Pons (tissue), 1 donor: ENCODE data around the gene CLDN6.
A peak's percentile ranks its signal among the peaks of the same experiment; 100 is the strongest.

Experiments used
- DNase-seq: peaks from one replicate; pipeline ENCODE4 v3.0.0-alpha.2; 2016; ENCODE audit warnings: low spot score

The CLDN6 gene

GRCh38 chr16:2987286-2987685 is 30.7 kb downstream of the CLDN6 start:
- DNase-seq: no peak

- DNase-seq: no peak
Observed at GRCh38 chr16:2986623-2987188, 31.3 kb downstream of the CLDN6 start.

DNA sequence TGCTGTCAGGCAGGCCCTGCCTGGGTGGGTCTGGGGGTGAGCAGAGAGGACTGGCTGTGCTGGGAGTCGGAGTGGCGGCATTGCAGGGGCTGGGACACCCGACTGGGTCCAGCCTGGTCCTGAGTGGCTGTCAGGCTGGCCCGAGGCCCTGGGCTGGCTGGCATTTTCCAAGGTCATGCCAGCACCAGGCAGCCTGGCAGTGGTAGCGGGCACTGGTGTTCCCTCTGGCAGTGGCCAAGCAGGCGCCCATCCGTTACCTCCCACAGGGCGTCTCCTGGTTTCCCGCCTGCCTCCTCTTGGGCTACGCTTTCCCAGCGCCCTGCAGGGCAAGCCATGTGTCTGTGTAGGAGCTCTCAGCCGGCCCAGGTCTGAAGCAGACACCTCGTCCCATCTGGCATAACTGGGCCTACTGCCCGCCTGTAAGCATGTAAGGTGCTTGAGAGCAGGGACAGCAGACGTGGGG is 32.1 kb downstream of the CLDN6 start:
- no peak for DNase-seq

GRCh38 chr16:2985462-2985861 is 32.5 kb downstream of the CLDN6 start:
- no peak for DNase-seq

DNA sequence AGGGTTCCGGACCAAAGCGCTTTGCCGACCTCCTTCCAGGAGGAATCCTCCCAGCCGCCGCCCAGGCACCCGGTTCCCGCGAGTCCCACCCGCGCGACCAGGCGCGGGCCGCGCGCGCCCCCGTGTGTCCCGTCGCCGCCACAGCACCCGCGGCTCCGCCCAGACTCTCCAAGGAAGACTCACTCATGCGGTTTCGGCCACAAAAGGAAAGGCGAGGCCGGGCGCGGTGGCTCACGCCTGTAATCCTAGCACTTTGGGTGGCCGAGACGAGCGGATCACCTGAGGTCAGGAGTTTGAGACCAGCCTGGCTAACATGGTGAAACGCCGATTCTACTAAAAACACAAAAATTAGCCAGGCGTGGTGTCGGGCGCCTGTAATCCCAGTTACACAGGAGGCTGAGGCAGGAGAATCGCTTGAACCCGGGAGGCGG is 34.3 kb downstream of the CLDN6 start:
- DNase-seq: peak; percentile 69

DNA sequence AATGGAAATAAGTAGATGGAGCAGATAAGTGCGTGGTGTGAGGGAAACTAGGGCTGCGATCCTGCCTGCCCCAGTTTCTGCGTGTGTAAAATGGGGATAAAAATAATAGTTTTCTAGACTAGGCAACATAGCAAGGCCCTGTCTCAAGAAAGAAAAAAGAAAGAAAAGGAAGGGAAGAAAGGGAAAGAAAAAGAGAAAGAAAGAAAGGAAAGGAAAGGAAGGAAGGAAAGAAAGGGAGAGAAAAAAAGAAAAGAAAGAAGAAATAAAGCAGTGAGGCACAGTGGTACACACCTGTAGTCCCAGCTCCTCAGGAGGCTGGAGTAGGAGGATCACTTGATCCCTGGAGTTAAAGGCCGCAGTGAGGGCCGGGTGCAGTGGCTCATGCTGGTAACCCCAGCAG is 35.6 kb downstream of the CLDN6 start:
- no peak for DNase-seq

GRCh38 chr16:2981899-2982250 is 36.1 kb downstream of the CLDN6 start:
- DNase-seq: no peak

- DNase-seq: no peak
Observed at GRCh38 chr16:2981177-2981898, 36.6 kb downstream of the CLDN6 start.

GRCh38 chr16:2980227-2981176 is 37.5 kb downstream of the CLDN6 start, which contains the start of gene PKMYT1:
PKMYT1 (minus strand) TSS chr16:2980446; CDS start chr16:2979657, 789 bp downstream.
- DNase-seq: peak; percentile 74

DNA sequence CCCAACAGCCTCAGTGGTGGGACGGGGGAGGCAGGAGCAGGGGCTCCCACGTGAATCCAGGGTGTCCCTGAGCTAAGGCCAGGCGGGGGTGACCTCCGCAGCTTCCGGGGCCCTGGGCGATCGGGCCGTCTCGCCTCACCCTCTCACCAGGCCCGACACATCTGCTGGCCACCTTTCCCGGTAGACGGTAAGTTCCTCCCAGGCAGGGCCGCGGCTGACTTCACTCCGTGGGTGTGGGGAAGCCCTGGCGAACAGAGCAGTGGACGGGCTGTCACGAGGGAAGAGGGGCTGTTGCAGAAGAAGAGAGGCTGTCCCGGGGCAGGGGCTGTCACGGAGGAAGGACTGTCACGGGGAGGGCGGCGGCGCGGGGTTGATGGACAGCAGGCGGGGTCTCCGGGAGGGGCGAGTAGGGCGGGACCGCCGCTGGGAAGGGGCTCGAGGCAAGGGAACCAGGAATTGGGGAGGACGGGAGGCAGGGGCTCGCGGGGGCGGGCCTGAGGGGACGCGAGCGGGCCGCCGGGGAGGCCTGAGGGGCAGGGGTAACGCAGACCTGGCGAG is 38.2 kb downstream of the CLDN6 start:
- no peak for DNase-seq

DNA sequence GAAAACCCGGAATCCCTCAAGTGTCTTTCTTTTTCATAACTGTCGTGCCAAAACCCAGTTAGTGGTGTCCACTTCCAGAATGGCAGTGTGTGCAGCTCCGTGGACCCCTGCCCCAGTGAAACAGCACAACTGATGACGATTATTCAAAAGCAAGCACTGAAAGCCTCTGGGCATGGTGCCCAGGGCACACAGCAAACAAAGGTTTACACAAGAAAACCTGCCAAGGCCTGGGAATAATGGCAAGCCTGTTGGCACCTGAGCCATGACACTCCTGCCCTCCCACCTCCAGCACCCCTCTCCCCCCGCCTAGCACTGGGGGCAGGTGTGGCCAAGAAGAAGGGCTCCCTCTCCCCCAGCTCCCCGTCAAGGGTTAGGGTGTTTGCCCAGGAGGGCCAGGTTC is 40.5 kb downstream of the CLDN6 start:
- peak; percentile 41 for DNase-seq

DNA sequence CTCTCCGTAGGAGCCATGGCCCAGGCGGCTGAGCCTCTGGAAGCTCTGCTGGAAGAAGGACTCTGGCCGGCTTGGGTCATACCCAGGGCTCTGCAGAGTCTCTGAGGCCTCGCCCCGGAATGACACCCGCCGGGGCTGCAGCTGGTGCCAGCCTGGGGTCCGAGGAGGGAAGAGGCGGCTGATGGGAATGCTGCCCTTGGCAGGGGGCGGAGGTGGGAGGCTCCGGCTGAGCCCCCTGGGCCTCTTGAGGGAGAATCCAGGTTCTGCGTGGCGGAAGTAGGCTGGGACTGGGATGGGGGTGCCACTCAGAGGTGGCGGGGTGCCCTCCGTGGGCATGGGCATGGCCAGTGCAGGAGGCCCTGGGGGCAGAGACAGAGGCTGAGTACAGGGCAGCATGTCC is 41.3 kb downstream of the CLDN6 start:
- DNase-seq: no peak

DNA sequence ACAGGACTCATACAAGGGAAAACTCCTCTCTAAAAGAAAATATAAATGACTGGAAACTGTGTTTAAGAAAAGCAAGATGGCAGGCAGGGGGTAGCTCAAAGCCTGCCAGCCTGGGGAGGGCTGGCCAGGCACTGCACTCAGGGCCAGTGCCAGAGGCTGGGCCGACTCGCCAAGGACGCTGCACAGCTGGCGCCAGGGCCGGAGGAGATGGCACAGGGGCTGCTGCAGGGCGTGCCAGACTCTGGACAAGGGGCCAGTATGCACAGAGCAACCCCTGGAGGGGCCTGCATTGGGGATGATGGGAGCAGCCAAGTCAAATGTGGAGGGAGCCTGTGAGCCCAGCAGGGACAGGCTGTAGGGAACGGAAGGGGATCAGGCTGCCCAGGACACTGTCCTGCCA is 41.8 kb downstream of the CLDN6 start:
- DNase-seq: no peak

DNA sequence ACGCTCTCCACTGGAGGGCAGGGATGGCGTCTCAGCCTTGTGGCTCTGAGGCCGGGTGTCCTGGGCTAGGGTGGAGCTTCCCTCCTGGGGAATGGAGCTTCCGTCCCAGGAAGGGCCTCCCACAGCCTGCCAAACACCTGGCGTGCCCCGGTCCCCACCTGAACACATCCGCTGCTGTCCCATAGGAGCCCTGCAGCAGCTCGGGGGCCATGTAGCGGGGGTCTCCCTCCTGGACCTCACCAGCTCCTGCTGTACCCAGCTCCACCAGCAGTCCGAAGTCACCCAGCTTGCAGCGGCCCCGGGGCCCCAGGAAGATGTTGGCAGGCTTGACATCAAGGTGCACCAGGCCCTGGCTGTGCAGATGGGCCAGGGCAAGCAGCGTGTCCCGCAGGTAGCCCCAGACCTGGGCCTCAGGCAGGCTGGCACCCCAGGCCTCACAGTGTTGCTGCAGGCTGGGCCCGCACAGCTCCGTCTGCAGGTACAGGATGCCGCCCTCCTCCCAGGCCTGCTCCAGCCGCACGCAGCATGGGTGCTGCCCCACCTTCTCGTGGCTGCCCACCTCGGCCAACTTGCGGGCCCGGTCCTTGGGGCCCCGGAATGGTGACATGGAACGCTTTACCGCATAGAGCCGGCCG is 42.7 kb downstream of the CLDN6 start:
- no peak for DNase-seq

- no peak for DNase-seq
Observed at GRCh38 chr16:2974319-2975056, 43.5 kb downstream of the CLDN6 start.

GRCh38 chr16:2973605-2974318 is 44.2 kb downstream of the CLDN6 start:
- DNase-seq: no peak

DNA sequence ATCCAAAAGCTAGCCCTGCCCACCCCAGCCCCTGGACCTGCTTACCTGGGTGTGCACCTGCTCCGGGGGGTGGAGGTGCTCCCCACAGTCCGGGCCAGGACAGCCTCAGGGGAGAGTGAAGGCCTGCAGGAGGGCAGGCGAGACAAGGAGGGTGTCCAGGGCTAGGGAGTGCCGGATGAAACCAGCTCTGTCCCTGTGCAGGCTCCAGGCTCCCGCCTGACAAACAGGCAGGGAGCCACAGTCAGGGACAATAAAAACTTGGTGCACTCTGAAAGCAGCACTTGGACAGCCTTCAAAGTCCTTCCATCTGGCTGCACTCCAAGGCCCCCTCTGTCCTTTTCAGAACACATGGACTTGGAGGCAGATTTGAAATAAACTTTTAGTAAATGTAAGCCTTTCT is 44.9 kb downstream of the CLDN6 start:
- DNase-seq: peak; percentile 64

GRCh38 chr16:2971985-2972784 is 45.8 kb downstream of the CLDN6 start:
- DNase-seq: no peak

- DNase-seq: no peak
Observed at GRCh38 chr16:2971134-2971984, 46.6 kb downstream of the CLDN6 start.
